ENCODE results near the gene CCDC15.

CCDC15 gene, protein sequence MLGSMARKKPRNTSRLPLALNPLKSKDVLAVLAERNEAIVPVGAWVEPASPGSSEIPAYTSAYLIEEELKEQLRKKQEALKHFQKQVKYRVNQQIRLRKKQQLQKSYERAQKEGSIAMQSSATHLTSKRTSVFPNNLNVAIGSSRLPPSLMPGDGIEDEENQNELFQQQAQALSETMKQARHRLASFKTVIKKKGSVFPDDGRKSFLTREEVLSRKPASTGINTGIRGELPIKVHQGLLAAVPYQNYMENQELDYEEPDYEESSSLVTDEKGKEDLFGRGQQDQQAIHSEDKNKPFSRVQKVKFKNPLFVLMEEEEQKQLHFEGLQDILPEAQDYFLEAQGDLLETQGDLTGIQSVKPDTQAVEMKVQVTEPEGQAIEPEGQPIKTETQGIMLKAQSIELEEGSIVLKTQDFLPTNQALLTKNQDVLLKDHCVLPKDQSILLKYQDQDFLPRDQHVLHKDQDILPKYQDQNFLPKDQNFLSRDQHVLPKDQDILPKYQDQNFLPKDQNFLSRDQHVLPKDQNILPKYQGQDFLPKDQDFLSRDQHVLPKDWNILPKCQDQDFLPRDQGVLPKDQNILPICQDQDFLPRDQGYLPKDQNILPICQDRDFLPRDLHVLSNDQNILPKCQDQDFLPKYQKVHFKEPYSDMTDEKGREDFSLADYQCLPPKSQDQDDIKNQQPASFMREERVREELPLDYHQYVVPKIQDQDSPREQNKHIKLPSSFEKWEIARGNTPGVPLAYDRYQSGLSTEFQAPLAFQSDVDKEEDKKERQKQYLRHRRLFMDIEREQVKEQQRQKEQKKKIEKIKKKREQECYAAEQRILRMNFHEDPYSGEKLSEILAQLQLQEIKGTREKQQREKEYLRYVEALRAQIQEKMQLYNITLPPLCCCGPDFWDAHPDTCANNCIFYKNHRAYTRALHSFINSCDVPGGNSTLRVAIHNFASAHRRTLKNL

GRCh38 chr11:124953753-124954589, at the start of gene CCDC15:
CCDC15 (plus strand) TSS chr11:124954202; CDS start chr11:124954733, 531 bp downstream.
- peak; percentile 99 for DNase-seq

GRCh38 chr11:124915541-124916369, 38.2 kb upstream of the CCDC15 start:
- DNase-seq, result no peak

GRCh38 chr11:124916370-124916710, 37.7 kb upstream of the CCDC15 start:
- DNase-seq, result no peak

GRCh38 chr11:124917115-124917637, 36.8 kb upstream of the CCDC15 start:
- peak; percentile 28 for DNase-seq

- no peak for DNase-seq
Observed at GRCh38 chr11:124918950-124919349, 35.1 kb upstream of the CCDC15 start, which contains the start of gene HEPN1. HEPN1 (plus strand) TSS chr11:124919250.

DNA sequence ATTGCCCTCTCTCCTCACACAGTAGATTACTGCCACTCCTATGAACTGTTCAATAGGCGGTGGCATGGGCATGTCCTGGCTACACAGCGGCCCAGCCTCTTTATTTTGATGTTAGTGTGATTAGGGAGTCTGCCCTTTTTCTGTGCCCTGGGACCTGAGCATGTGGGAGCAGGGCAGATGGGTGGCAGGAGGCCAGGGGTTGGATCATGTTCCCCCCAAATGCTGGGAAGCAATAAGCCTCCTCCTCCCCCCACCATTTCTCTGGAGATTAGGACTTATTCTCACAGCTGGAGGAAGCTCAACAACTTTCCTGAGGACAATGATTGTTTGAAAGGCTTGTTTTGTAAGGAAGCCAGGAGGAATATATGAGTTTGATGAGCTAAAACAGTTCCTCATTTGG, 34.1 kb upstream of the CCDC15 start:
- peak; percentile 21 for DNase-seq

GRCh38 chr11:124920356-124920755, 33.6 kb upstream of the CCDC15 start:
- DNase-seq, result no peak

- peak; percentile 94 for DNase-seq
Observed at GRCh38 chr11:124920870-124921609, 33.0 kb upstream of the CCDC15 start.

DNA sequence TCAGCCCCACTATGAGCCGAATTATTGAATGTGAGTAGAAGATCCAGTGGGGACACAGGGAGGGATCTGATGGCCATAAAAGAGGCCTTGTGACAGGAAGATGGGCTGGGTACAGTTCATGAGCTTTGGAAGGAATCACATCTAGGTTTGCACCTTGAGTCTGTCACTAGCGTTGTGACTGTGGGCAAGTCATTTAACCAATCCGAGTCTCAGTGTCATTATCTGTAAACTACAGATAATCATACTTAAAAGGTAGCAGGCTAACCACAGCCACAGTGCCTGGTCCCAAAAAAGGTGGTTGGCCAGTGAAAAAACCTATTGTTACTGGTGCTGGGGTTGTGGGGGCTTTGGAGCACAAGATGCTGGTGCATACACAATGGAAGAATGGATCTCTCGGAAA, 31.2 kb upstream of the CCDC15 start:
- DNase-seq, result no peak

DNA sequence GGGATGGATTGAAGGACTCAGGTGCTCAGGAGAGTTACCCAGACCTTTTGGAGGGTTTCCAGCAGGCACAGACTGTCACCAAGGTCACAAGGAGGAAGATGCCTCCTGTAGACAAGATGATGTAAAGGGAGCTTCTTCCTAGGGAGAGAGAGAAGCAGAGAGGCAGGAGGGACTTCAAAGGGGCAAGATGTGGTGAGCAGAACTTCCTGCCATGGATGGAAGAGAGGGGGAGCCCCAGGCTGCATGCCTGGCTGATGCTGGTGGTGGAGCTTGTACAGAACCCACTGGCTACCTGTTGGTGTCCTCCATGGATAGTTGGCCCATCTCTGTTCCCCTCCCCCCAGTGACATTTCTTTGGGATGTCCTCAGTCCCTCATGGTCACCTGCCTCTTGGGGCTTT, 30.7 kb upstream of the CCDC15 start:
- DNase-seq, result no peak

- no peak for DNase-seq
Observed at GRCh38 chr11:124928942-124929665, 24.9 kb upstream of the CCDC15 start.

- DNase-seq, result no peak
Observed at GRCh38 chr11:124930799-124931198, 23.2 kb upstream of the CCDC15 start.

DNA sequence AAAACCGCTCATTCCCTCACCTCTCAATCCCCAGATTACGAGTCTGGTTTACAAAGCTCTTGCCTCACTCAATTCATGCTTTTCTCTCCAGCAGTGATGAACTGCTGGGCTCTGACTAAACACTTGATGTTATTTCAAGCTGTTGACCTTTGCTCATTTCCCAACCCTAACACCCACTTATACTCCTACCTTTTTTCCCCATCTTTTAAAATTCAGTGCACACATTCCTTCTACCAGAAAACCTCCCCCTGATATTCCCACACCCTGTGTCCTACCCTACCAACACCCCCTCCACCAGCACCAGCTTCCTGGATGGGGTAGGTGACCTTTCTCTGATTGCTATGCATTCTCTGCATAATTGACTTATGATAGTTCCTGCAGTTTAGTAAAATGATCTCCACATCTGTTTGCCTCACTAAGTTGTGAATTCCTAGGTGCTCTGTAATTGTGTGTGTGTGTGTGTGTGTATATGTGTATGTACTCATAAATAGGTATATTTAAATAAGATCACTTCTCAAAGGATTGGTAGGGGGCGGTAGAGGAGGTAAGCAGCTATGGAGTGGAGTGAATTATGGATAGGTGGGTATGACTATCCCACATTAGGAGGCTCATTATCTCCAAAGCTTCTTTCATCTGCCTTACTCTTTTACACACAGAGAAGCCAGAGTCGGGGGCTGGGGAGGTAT, 19.0 kb upstream of the CCDC15 start:
- no peak for DNase-seq

GRCh38 chr11:124935548-124936514, 18.2 kb upstream of the CCDC15 start, which contains the start of gene HEPACAM:
HEPACAM (minus strand) TSS chr11:124936047; CDS start chr11:124936006, 41 bp downstream.
- DNase-seq, result no peak

DNA sequence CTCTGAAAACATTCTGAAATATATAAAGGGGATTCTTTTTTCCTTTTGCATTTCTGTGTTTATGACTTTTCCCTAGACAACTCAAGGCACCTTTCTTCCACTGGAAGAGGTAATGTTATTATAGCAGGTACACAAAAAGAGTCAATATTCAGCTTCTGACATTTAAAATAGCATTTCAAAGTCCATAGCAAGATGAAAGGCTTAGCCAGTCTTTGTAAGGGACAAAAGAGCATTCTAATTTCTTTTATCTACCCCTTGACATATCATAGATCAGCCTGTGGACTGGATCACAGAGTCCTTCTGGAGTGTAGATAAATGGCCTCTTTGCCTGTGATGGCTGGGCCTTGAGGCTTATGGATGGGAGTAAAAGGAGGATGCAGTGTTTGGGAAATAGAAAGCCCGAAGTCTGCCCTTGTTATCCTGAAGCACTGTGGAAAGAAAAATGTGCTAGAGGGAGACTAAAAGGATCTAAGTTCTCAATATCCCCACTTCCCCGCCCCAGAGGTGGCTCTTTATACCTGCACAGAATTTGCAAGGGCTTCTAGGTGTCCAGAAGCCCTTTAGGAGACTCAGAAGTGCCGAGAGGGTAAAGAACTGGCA, 16.6 kb upstream of the CCDC15 start:
- no peak for DNase-seq

- no peak for DNase-seq
Observed at GRCh38 chr11:124938206-124938765, 15.7 kb upstream of the CCDC15 start.

DNA sequence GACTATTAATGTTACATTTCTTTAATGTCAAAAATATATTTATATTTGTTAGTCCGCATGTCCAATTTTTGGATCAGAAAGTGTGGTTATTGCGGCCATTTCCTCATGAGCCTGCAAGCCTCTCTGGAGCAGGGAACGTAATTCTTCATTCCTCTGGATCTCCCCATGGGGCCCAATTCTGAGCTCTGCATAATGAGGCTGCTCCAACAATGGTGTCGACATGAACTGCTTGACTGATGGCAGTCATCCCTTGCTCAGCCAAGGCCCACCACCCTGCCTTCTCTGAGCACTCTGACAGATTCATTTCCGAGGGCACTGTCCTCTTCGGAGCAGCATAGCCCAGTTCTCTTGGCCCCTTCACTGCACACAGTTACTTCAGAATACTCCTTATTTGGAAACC, 15.0 kb upstream of the CCDC15 start:
- DNase-seq, result no peak
